Measurements from ENCODE around the gene CDK14. TPM values are rescaled to one million over a fixed set of nuclear protein-coding genes. Genes with fewer than 3 reads are reported as not detected.

CDK14 gene
- total and polyA plus RNA-seq, 10 of the 15 experiments (the other 5 are each of a cell fraction or from before 2014, with no cell fraction given), result 6.5 to 61.3 (median 24.2) TPM

GRCh38 chr7:90698616-90699015 is 102.5 kb downstream of the CDK14 start:
- no TSS peak for BruUV-seq (replicated peaks)

More at GRCh38 chr7:90698616-90699015, 102.5 kb downstream of the CDK14 start:
- intact Hi-C loops (cut with micrococcal nuclease; ENCODE audit: unreplicated experiment) (no loop called here), in situ Hi-C loops (cut with MboI) (loop anchor here (25.0 kb wide), 1 partner anchor 564 kb away; the partner anchor contains the start of gene FZD1)
- Histone ChIP-seq H3K9me3 (replicated peaks; ENCODE audit: control insufficient read depth, insufficient read depth, low read length) (no peaks in the 10 kb centered on the region), H3K4me3 (no peak overlapping the region), H3K4me2 (ENCODE audit: control insufficient read depth, insufficient read depth) (no peak overlapping the region), H3K36me3 (ENCODE audit: control insufficient read depth in 2 of 2, insufficient read depth in 2 of 2, low read length in 1 of 2) (no peaks in the 10 kb centered on the region), H3K79me2 (ENCODE audit: control insufficient read depth, insufficient read depth, low read length) (no peaks in the 10 kb centered on the region), H3K4me1 (ENCODE audit: control insufficient read depth, insufficient read depth, low read length) (peaks cover 4% of the 10 kb centered on the region), H3K27ac (ENCODE audit: control insufficient read depth, insufficient read depth) (no peak overlapping the region), H4K20me1 (ENCODE audit: control insufficient read depth, insufficient read depth) (no peaks in the 10 kb centered on the region), H3K27me3 (replicated peaks in 1 of 2; ENCODE audit: control insufficient read depth in 2 of 2, insufficient read depth in 2 of 2, low read length in 1 of 2) (no peaks in the 10 kb centered on the region), H2AFZ (ENCODE audit: control insufficient read depth, low read depth, low read length) (no peak overlapping the region), H3K9ac (ENCODE audit: control insufficient read depth, insufficient read depth, low read length) (no peak overlapping the region)
- SMC1A ChIA-PET (ENCODE audit: uncharacterized antibody, unreplicated experiment), result interaction anchor here (0.9 to 3.7 kb wide), 7 partner anchors 10 to 336 kb away, joined by 3 to 21 read pairs (median 4); partner anchors contain the start of gene CDK14
- CTCF ChIA-PET, result interaction anchor here (0.6 to 5.8 kb wide), 5 partner anchors 11 to 336 kb away, joined by 3 to 48 read pairs (median 4); no protein-coding TSS in a partner anchor
- POLR2A ChIA-PET, result interaction anchor here (0.6 to 2.1 kb wide), 2 partner anchors 16 to 335 kb away, joined by 3 to 6 read pairs; no protein-coding TSS in a partner anchor
- DNase-seq (ENCODE audit: low read depth, low spot score) (no peak), ATAC-seq (peak; percentile 10; the same call in 1 of the 3 replicates), FAIRE-seq (peak; percentile 27)
- WGBS (ENCODE audit: insufficient coverage, insufficient replicate concordance, low lambda C conversion rate, missing lambda C conversion rate), result 0% methylated on average over 2 of the region's 2 CpGs
- TF ChIP-seq CEBPB (IDR thresholded peaks at IDR 0.05; ENCODE audit: borderline replicate concordance in 1 of 2, low read depth in 2 of 2, low read length in 2 of 2) (no peak), CHD1 (IDR thresholded peaks at IDR 0.05; ENCODE audit: low read depth, low read length) (no peak), CBFB (IDR thresholded peaks at IDR 0.05; ENCODE audit: low read depth) (no peak), TBL1XR1 (IDR thresholded peaks at IDR 0.05; ENCODE audit: low read depth, low read length) (no peak), NR2C1 (IDR thresholded peaks at IDR 0.05) (no peak), ZNF274 (IDR thresholded peaks at IDR 0.05; ENCODE audit: insufficient read depth, insufficient read length) (no peak), NR2F1 (conservative IDR thresholded peaks at IDR 0.05) (no peak), RCOR1 (conservative IDR thresholded peaks at IDR 0.05; ENCODE audit: low read depth, low read length) (no peak), CBX5 (IDR thresholded peaks at IDR 0.05; ENCODE audit: low read depth) (no peak), BHLHE40 (IDR thresholded peaks at IDR 0.05; ENCODE audit: borderline replicate concordance in 1 of 2, low read depth in 2 of 2, low read length in 1 of 2) (no peak)
- TF ChIP-seq, protein P1, sequence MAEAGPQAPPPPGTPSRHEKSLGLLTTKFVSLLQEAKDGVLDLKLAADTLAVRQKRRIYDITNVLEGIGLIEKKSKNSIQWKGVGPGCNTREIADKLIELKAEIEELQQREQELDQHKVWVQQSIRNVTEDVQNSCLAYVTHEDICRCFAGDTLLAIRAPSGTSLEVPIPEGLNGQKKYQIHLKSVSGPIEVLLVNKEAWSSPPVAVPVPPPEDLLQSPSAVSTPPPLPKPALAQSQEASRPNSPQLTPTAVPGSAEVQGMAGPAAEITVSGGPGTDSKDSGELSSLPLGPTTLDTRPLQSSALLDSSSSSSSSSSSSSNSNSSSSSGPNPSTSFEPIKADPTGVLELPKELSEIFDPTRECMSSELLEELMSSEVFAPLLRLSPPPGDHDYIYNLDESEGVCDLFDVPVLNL (IDR thresholded peaks at IDR 0.05; ENCODE audit: low read depth, low read length), result no peak
- TF ChIP-seq, protein P2, sequence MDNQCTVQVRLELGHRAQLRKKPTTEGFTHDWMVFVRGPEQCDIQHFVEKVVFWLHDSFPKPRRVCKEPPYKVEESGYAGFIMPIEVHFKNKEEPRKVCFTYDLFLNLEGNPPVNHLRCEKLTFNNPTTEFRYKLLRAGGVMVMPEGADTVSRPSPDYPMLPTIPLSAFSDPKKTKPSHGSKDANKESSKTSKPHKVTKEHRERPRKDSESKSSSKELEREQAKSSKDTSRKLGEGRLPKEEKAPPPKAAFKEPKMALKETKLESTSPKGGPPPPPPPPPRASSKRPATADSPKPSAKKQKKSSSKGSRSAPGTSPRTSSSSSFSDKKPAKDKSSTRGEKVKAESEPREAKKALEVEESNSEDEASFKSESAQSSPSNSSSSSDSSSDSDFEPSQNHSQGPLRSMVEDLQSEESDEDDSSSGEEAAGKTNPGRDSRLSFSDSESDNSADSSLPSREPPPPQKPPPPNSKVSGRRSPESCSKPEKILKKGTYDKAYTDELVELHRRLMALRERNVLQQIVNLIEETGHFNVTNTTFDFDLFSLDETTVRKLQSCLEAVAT (IDR thresholded peaks at IDR 0.05), result no peak
- TF ChIP-seq, protein P3, sequence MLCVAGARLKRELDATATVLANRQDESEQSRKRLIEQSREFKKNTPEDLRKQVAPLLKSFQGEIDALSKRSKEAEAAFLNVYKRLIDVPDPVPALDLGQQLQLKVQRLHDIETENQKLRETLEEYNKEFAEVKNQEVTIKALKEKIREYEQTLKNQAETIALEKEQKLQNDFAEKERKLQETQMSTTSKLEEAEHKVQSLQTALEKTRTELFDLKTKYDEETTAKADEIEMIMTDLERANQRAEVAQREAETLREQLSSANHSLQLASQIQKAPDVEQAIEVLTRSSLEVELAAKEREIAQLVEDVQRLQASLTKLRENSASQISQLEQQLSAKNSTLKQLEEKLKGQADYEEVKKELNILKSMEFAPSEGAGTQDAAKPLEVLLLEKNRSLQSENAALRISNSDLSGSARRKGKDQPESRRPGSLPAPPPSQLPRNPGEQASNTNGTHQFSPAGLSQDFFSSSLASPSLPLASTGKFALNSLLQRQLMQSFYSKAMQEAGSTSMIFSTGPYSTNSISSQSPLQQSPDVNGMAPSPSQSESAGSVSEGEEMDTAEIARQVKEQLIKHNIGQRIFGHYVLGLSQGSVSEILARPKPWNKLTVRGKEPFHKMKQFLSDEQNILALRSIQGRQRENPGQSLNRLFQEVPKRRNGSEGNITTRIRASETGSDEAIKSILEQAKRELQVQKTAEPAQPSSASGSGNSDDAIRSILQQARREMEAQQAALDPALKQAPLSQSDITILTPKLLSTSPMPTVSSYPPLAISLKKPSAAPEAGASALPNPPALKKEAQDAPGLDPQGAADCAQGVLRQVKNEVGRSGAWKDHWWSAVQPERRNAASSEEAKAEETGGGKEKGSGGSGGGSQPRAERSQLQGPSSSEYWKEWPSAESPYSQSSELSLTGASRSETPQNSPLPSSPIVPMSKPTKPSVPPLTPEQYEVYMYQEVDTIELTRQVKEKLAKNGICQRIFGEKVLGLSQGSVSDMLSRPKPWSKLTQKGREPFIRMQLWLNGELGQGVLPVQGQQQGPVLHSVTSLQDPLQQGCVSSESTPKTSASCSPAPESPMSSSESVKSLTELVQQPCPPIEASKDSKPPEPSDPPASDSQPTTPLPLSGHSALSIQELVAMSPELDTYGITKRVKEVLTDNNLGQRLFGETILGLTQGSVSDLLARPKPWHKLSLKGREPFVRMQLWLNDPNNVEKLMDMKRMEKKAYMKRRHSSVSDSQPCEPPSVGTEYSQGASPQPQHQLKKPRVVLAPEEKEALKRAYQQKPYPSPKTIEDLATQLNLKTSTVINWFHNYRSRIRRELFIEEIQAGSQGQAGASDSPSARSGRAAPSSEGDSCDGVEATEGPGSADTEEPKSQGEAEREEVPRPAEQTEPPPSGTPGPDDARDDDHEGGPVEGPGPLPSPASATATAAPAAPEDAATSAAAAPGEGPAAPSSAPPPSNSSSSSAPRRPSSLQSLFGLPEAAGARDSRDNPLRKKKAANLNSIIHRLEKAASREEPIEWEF (IDR thresholded peaks at IDR 0.05; ENCODE audit: insufficient replicate concordance, low read depth, low read length), result no peak
- RAD21 ChIA-PET (ENCODE audit: unreplicated experiment), result interaction anchor here (0.7 to 5.5 kb wide), 4 partner anchors 12 to 336 kb away, joined by 3 to 33 read pairs (median 4); no protein-coding TSS in a partner anchor

All from GM12878 (cell line).